ENCODE data around the gene THADA. TPM values are rescaled to one million over a fixed set of nuclear protein-coding genes. Genes with fewer than 3 reads are reported as not detected.
A peak's percentile ranks its signal among the peaks of the same experiment; 100 is the strongest.

Gene THADA
- total and polyA plus RNA-seq, 7 experiments from 2014 or later, result 11.7 to 43.0 (median 39.6) TPM

GRCh38 chr2:43343573-43344304, 252.1 kb downstream of the THADA start:
- H3K27me3 ChIP-seq (ENCODE audit: control insufficient read depth in 2 of 2, insufficient read depth in 2 of 2, low read length in 2 of 2), result no peaks in the 10 kb centered on the region
- CTCF ChIA-PET, result no interaction called here
- H3K4me1 ChIP-seq (ENCODE audit: control insufficient read depth in 2 of 2, insufficient read depth in 2 of 2, low read length in 2 of 2), result no peaks in the 10 kb centered on the region
- no peak overlapping the region for H3K4me3 ChIP-seq (ENCODE audit: low read length)
- intact Hi-C loops (cut with micrococcal nuclease), result no loop called here
- H3K27me3 Mint-ChIP-seq, result no peaks in the 10 kb centered on the region
- DNase-seq (no peak), ATAC-seq (no peak)
- H3K4me3 Mint-ChIP-seq, result no peak overlapping the region
- no peaks in the 10 kb centered on the region for H3K9me3 ChIP-seq (ENCODE audit: control insufficient read depth in 2 of 3, low read length in 3 of 3)
- peaks cover 0 to 3% (median 0%) of the 10 kb centered on the region in 11 donors for H3K9me3 Mint-ChIP-seq
- peaks cover 0 to 4% (median 0%) of the 10 kb centered on the region in 7 donors for H3K4me1 Mint-ChIP-seq
- peaks cover 16 to 80% (median 46%) of the 10 kb centered on the region in 5 donors for H3K36me3 Mint-ChIP-seq
- H3K27ac ChIP-seq (ENCODE audit: low read depth, low read length), result no peak overlapping the region
- POLR2A ChIA-PET, result no interaction called here
- H3K36me3 ChIP-seq (ENCODE audit: control insufficient read depth in 2 of 3, insufficient read depth in 3 of 3, low read length in 3 of 3), result peaks cover 0 to 15% (median 0%) of the 10 kb centered on the region in 3 experiments
- H3K27ac Mint-ChIP-seq, result no peak overlapping the region

- DNase-seq (no peak), ATAC-seq (no peak)
- no peaks in the 10 kb centered on the region for H3K27me3 Mint-ChIP-seq
- H3K9me3 ChIP-seq (ENCODE audit: control insufficient read depth in 2 of 3, low read length in 3 of 3), result no peaks in the 10 kb centered on the region
- no peak overlapping the region for H3K27ac ChIP-seq (ENCODE audit: low read depth, low read length)
- ChIA-PET POLR2A (no interaction called here), CTCF (no interaction called here)
- H3K4me1 Mint-ChIP-seq, result peaks cover 0 to 4% (median 0%) of the 10 kb centered on the region in 7 donors
- intact Hi-C loops (cut with micrococcal nuclease), result no loop called here
- no peak overlapping the region for H3K4me3 Mint-ChIP-seq
- H3K36me3 Mint-ChIP-seq, result peaks cover 13 to 77% (median 44%) of the 10 kb centered on the region in 5 donors
- peak overlapping the region in 2 of 9 donors; percentile 22 to 25 for H3K27ac Mint-ChIP-seq
- H3K9me3 Mint-ChIP-seq, result peaks cover 0 to 3% (median 0%) of the 10 kb centered on the region in 11 donors
- H3K36me3 ChIP-seq (ENCODE audit: control insufficient read depth in 2 of 3, insufficient read depth in 3 of 3, low read length in 3 of 3), result peaks cover 0 to 15% (median 0%) of the 10 kb centered on the region in 3 experiments
- no peak overlapping the region for H3K4me3 ChIP-seq (ENCODE audit: low read length)
- no peaks in the 10 kb centered on the region for H3K4me1 ChIP-seq (ENCODE audit: control insufficient read depth in 2 of 2, insufficient read depth in 2 of 2, low read length in 2 of 2)
- H3K27me3 ChIP-seq (ENCODE audit: control insufficient read depth in 2 of 2, insufficient read depth in 2 of 2, low read length in 2 of 2), result no peaks in the 10 kb centered on the region
These were observed 253.7 kb downstream of the THADA start for GRCh38 chr2:43341959-43342757.

GRCh38 chr2:43340945-43341356, 254.9 kb downstream of the THADA start:
- Histone ChIP-seq H3K27me3 (ENCODE audit: control insufficient read depth in 2 of 2, insufficient read depth in 2 of 2, low read length in 2 of 2) (no peaks in the 10 kb centered on the region), H3K36me3 (ENCODE audit: control insufficient read depth in 2 of 3, insufficient read depth in 3 of 3, low read length in 3 of 3) (peaks cover 0 to 15% (median 0%) of the 10 kb centered on the region in 3 experiments), H3K9me3 (ENCODE audit: control insufficient read depth in 2 of 3, low read length in 3 of 3) (no peaks in the 10 kb centered on the region), H3K4me1 (ENCODE audit: control insufficient read depth in 2 of 2, insufficient read depth in 2 of 2, low read length in 2 of 2) (no peaks in the 10 kb centered on the region), H3K27ac (ENCODE audit: low read depth, low read length) (no peak overlapping the region), H3K4me3 (ENCODE audit: low read length) (no peak overlapping the region)
- no peaks in the 10 kb centered on the region for H3K27me3 Mint-ChIP-seq
- no peak overlapping the region for H3K4me3 Mint-ChIP-seq
- ATAC-seq, result no peak
- no peak overlapping the region for H3K27ac Mint-ChIP-seq
- CTCF ChIA-PET, result no interaction called here
- H3K36me3 Mint-ChIP-seq, result peaks cover 9 to 80% (median 48%) of the 10 kb centered on the region in 5 donors
- H3K4me1 Mint-ChIP-seq, result peaks cover 0 to 8% (median 0%) of the 10 kb centered on the region in 7 donors
- POLR2A ChIA-PET, result interaction anchor here (0.6 kb wide), 1 partner anchor 70 kb away, joined by 5 read pairs; no protein-coding TSS in a partner anchor
- DNase-seq, result no peak
- intact Hi-C loops (cut with micrococcal nuclease), result no loop called here
- no peaks in the 10 kb centered on the region for H3K9me3 Mint-ChIP-seq

- Histone ChIP-seq H3K4me3 (ENCODE audit: low read length) (no peak overlapping the region), H3K36me3 (ENCODE audit: control insufficient read depth in 2 of 3, insufficient read depth in 3 of 3, low read length in 3 of 3) (peaks cover 0 to 15% (median 0%) of the 10 kb centered on the region in 3 experiments), H3K9me3 (ENCODE audit: control insufficient read depth in 2 of 3, low read length in 3 of 3) (no peaks in the 10 kb centered on the region), H3K27me3 (ENCODE audit: control insufficient read depth in 2 of 2, insufficient read depth in 2 of 2, low read length in 2 of 2) (no peaks in the 10 kb centered on the region), H3K27ac (ENCODE audit: low read depth, low read length) (no peak overlapping the region), H3K4me1 (ENCODE audit: control insufficient read depth in 2 of 2, insufficient read depth in 2 of 2, low read length in 2 of 2) (no peaks in the 10 kb centered on the region)
- H3K4me3 Mint-ChIP-seq, result no peak overlapping the region
- H3K36me3 Mint-ChIP-seq, result peaks cover 9 to 79% (median 53%) of the 10 kb centered on the region in 5 donors
- peaks cover 0 to 7% (median 0%) of the 10 kb centered on the region in 7 donors for H3K4me1 Mint-ChIP-seq
- CTCF ChIA-PET, result interaction anchor here (0.8 kb wide), 1 partner anchor 369 kb away, joined by 3 read pairs; no protein-coding TSS in a partner anchor
- intact Hi-C loops (cut with micrococcal nuclease), result no loop called here
- no peaks in the 10 kb centered on the region for H3K27me3 Mint-ChIP-seq
- H3K27ac Mint-ChIP-seq, result no peak overlapping the region
- no peak for ATAC-seq
- no peak for DNase-seq
- no peaks in the 10 kb centered on the region for H3K9me3 Mint-ChIP-seq
- POLR2A ChIA-PET, result no interaction called here
These were observed 255.8 kb downstream of the THADA start for GRCh38 chr2:43340066-43340465.

GRCh38 chr2:43333656-43334144, 262.1 kb downstream of the THADA start:
- Histone ChIP-seq H3K4me1 (ENCODE audit: control insufficient read depth in 2 of 2, insufficient read depth in 2 of 2, low read length in 2 of 2) (no peaks in the 10 kb centered on the region), H3K27me3 (ENCODE audit: control insufficient read depth in 2 of 2, insufficient read depth in 2 of 2, low read length in 2 of 2) (no peaks in the 10 kb centered on the region), H3K36me3 (ENCODE audit: control insufficient read depth in 2 of 3, insufficient read depth in 3 of 3, low read length in 3 of 3) (peaks cover 0 to 14% (median 0%) of the 10 kb centered on the region in 3 experiments), H3K27ac (ENCODE audit: low read depth, low read length) (no peak overlapping the region), H3K9me3 (ENCODE audit: control insufficient read depth in 2 of 3, low read length in 3 of 3) (no peaks in the 10 kb centered on the region), H3K4me3 (ENCODE audit: low read length) (no peak overlapping the region)
- Mint-ChIP-seq H3K9me3 (no peaks in the 10 kb centered on the region), H3K27me3 (no peaks in the 10 kb centered on the region), H3K4me3 (no peak overlapping the region), H3K4me1 (peaks cover 0 to 7% (median 0%) of the 10 kb centered on the region in 7 donors), H3K36me3 (peaks cover 0 to 68% (median 38%) of the 10 kb centered on the region in 5 donors), H3K27ac (peak overlapping the region in 1 of 9 donors; percentile 70)
- no peak for ATAC-seq
- no peak for DNase-seq
- intact Hi-C loops (cut with micrococcal nuclease), result no loop called here
- CTCF ChIA-PET, result no interaction called here
- POLR2A ChIA-PET, result no interaction called here

- POLR2A ChIA-PET, result no interaction called here
- CTCF ChIA-PET, result no interaction called here
- ATAC-seq (no peak), DNase-seq (no peak)
- Mint-ChIP-seq H3K9me3 (no peaks in the 10 kb centered on the region), H3K36me3 (peaks cover 0 to 63% (median 38%) of the 10 kb centered on the region in 5 donors), H3K27me3 (no peaks in the 10 kb centered on the region), H3K4me1 (peaks cover 0 to 7% (median 0%) of the 10 kb centered on the region in 7 donors), H3K4me3 (no peak overlapping the region), H3K27ac (no peak overlapping the region)
- Histone ChIP-seq H3K9me3 (ENCODE audit: control insufficient read depth in 2 of 3, low read length in 3 of 3) (no peaks in the 10 kb centered on the region), H3K4me3 (ENCODE audit: low read length) (no peak overlapping the region), H3K36me3 (ENCODE audit: control insufficient read depth in 2 of 3, insufficient read depth in 3 of 3, low read length in 3 of 3) (peaks cover 0 to 14% (median 0%) of the 10 kb centered on the region in 3 experiments), H3K4me1 (ENCODE audit: control insufficient read depth in 2 of 2, insufficient read depth in 2 of 2, low read length in 2 of 2) (no peaks in the 10 kb centered on the region), H3K27ac (ENCODE audit: low read depth, low read length) (no peak overlapping the region), H3K27me3 (ENCODE audit: control insufficient read depth in 2 of 2, insufficient read depth in 2 of 2, low read length in 2 of 2) (no peaks in the 10 kb centered on the region)
- intact Hi-C loops (cut with micrococcal nuclease), result no loop called here
These were observed 262.7 kb downstream of the THADA start for GRCh38 chr2:43333101-43333655.
